IMR-90 (cell line): Measurements from ENCODE around the gene HINT3. TPM values are rescaled to one million over a fixed set of nuclear protein-coding genes. Genes with fewer than 3 reads are reported as not detected.

Source experiments
- ATAC-seq: fragments of 200-7000 bp; cut with Tn5 transposase; 2 replicates; pipeline ENCODE4 v1.9.1; 2020; ENCODE audit warnings: low read depth, mild to moderate bottlenecking, moderate library complexity
- BruUV-seq: library from RNA; stranded (reverse); fragments of 400-500 nt; replicated peaks from 2 replicates; lab custom pipeline; 2021; lab: Mats Ljungman, UMichigan
- CTCF ChIA-PET: fragments of 300-600 bp; formaldehyde crosslinking; extraction: SDS; loops from one replicate; lab custom pipeline; 2021; ENCODE audit warnings: antibody characterized with exemption; lab: Yijun Ruan, JAX
- POLR2A ChIA-PET: fragments of 300-600 bp; sonication (Branson Sonifier 250); formaldehyde crosslinking; loops from one replicate; lab custom pipeline; 2022; ENCODE audit warnings: antibody characterized with exemption; ENCODE audit not compliant: unreplicated experiment; lab: Charles Lee
- DNase-seq: peaks from one replicate; pipeline ENCODE4 v3.0.0; 2013
- H2AFZ ChIP-seq: replicated peaks from 2 replicates; pipeline ENCODE3; 2013; ENCODE audit warnings: low read length, mild to moderate bottlenecking; ENCODE audit not compliant: poor library complexity
- H2AK5ac ChIP-seq: 2 replicates; pipeline ENCODE4 v1.6.1; 2013; ENCODE audit warnings: low read depth, low read length, inconsistent platforms
- H2AK9ac ChIP-seq: replicated peaks from 2 replicates; pipeline ENCODE3; 2013; ENCODE audit warnings: mild to moderate bottlenecking, low read depth, low read length, moderate library complexity; ENCODE audit not compliant: poor library complexity
- H2BK120ac ChIP-seq: 2 replicates; pipeline ENCODE4 v1.6.1; 2013; ENCODE audit warnings: low read depth, low read length, inconsistent platforms
- H2BK15ac ChIP-seq: 3 replicates; pipeline ENCODE4 v1.6.1; 2013; ENCODE audit warnings: low read depth, low read length, inconsistent platforms
- H2BK20ac ChIP-seq: 2 replicates; pipeline ENCODE4 v1.6.1; 2013; ENCODE audit warnings: low read depth, mild to moderate bottlenecking, inconsistent platforms, low read length, moderate library complexity
- H2BK5ac ChIP-seq: 2 replicates; pipeline ENCODE4 v1.6.1; 2013; ENCODE audit warnings: mild to moderate bottlenecking, low read depth, low read length, inconsistent platforms; ENCODE audit not compliant: poor library complexity, severe bottlenecking
- H3K14ac ChIP-seq: replicated peaks from 2 replicates; pipeline ENCODE4 v1.6.1; 2013; ENCODE audit warnings: low read depth, low read length, inconsistent platforms
- H3K18ac ChIP-seq: 2 replicates; pipeline ENCODE4 v1.6.1; 2013; ENCODE audit warnings: low read depth, low read length, control low read depth
- H3K23ac ChIP-seq: 2 replicates; pipeline ENCODE4 v1.6.1; 2013; ENCODE audit warnings: low read depth, low read length, inconsistent platforms
- H3K27ac ChIP-seq: 2 replicates; pipeline ENCODE4 v1.5.1; 2013; ENCODE audit warnings: mild to moderate bottlenecking, control low read depth, low read length; ENCODE audit not compliant: insufficient read depth
- H3K27me3 ChIP-seq: 2 replicates; pipeline ENCODE4 v1.6.1; 2013; ENCODE audit warnings: low read length; ENCODE audit not compliant: control insufficient read depth, insufficient read depth
- H3K36me3 ChIP-seq: 2 replicates; pipeline ENCODE4 v1.6.1; 2013; ENCODE audit warnings: low read length, mixed read lengths; ENCODE audit not compliant: control insufficient read depth, insufficient read depth
- H3K4ac ChIP-seq: 2 replicates; pipeline ENCODE4 v1.6.1; 2013; ENCODE audit warnings: low read depth, low read length, inconsistent platforms
- H3K4me1 ChIP-seq: 2 replicates; pipeline ENCODE4 v1.6.1; 2013; ENCODE audit warnings: low read length, mixed read lengths; ENCODE audit not compliant: control insufficient read depth, insufficient read depth
- H3K4me2 ChIP-seq: 2 replicates; pipeline ENCODE4 v1.6.1; 2013; ENCODE audit warnings: low read depth, mild to moderate bottlenecking, control low read depth, low read length, moderate library complexity
- H3K4me3 ChIP-seq: 2 replicates; pipeline ENCODE4 v1.5.1; 2013; ENCODE audit warnings: low read depth, mild to moderate bottlenecking, control low read depth, low read length, moderate library complexity; ENCODE audit not compliant: insufficient read depth
- H3K56ac ChIP-seq: 2 replicates; pipeline ENCODE4 v1.6.1; 2013; ENCODE audit warnings: low read length, inconsistent platforms; ENCODE audit not compliant: insufficient read depth; ENCODE audit errors: extremely low read depth
- H3K79me1 ChIP-seq, 2 experiments: 2 replicates each; pipeline ENCODE4 v1.6.1; 2013; ENCODE audit warnings: low read length in 2 of 2, inconsistent platforms in 1 of 2, low read depth in 1 of 2
- H3K9ac ChIP-seq: 2 replicates; pipeline ENCODE4 v1.6.1; 2013; ENCODE audit warnings: low read depth, low read length, control low read depth
- H3K9me1 ChIP-seq: 2 replicates; pipeline ENCODE4 v1.6.1; 2013; ENCODE audit warnings: low read length, inconsistent platforms; ENCODE audit not compliant: insufficient read depth
- H3K9me3 ChIP-seq: 2 replicates; pipeline ENCODE4 v1.6.1; 2013; ENCODE audit warnings: low read length; ENCODE audit not compliant: control insufficient read depth, insufficient read depth
- H4K20me1 ChIP-seq: 2 replicates; pipeline ENCODE4 v1.6.1; 2013; ENCODE audit warnings: low read length, inconsistent platforms; ENCODE audit not compliant: insufficient read depth
- H4K5ac ChIP-seq: 2 replicates; pipeline ENCODE4 v1.6.1; 2013; ENCODE audit warnings: mild to moderate bottlenecking, low read depth, low read length, control low read depth
- H4K8ac ChIP-seq, 2 experiments: 2 replicates each; pipeline ENCODE4 v1.6.1; 2013; ENCODE audit warnings: low read depth in 2 of 2, low read length in 2 of 2, control low read depth in 1 of 2, inconsistent platforms in 1 of 2
- H4K91ac ChIP-seq: 2 replicates; pipeline ENCODE4 v1.6.1; 2013; ENCODE audit warnings: low read depth, low read length, inconsistent platforms; ENCODE audit not compliant: insufficient read depth
- BHLHE40 ChIP-seq: fragments of 150-350 bp; IDR thresholded peaks from 2 replicates; pipeline ENCODE4 v1.6.1; 2016; ENCODE audit warnings: mild to moderate bottlenecking, low read depth, low read length
- CEBPB ChIP-seq: IDR thresholded peaks from 2 replicates; pipeline ENCODE4 v1.6.1; 2012; ENCODE audit warnings: low read depth, low read length, improper control_type of control experiment
- CHD1 ChIP-seq: IDR thresholded peaks from 2 replicates; pipeline ENCODE4 v1.6.1; 2012; ENCODE audit warnings: low read depth, low read length, improper control_type of control experiment
- ELK1 ChIP-seq: fragments of 150-350 bp; IDR thresholded peaks from 2 replicates; pipeline ENCODE4 v1.6.1; 2016; ENCODE audit warnings: low read depth, mild to moderate bottlenecking, low read length, moderate library complexity, borderline replicate concordance
- FOS ChIP-seq: fragments of 150-350 bp; IDR thresholded peaks from 2 replicates; pipeline ENCODE4 v1.6.1; 2016; ENCODE audit warnings: low read depth, low read length
- MAFK ChIP-seq: IDR thresholded peaks from 2 replicates; pipeline ENCODE4 v1.6.1; 2012; ENCODE audit warnings: low read depth, low read length, improper control_type of control experiment
- MAZ ChIP-seq: IDR thresholded peaks from 2 replicates; pipeline ENCODE4 v1.6.1; 2012; ENCODE audit warnings: low read depth, mild to moderate bottlenecking, low read length, improper control_type of control experiment, moderate library complexity, borderline replicate concordance
- MXI1 ChIP-seq: IDR thresholded peaks from 2 replicates; pipeline ENCODE4 v1.6.1; 2012; ENCODE audit warnings: low read depth, mild to moderate bottlenecking, low read length, moderate library complexity, borderline replicate concordance
- POLR2A ChIP-seq: IDR thresholded peaks from 2 replicates; pipeline ENCODE4 v1.6.1; 2012; ENCODE audit warnings: mild to moderate bottlenecking, low read depth, low read length
- RAD21 ChIP-seq: IDR thresholded peaks from 2 replicates; pipeline ENCODE4 v1.6.1; 2012; ENCODE audit warnings: low read length, improper control_type of control experiment
- RCOR1 ChIP-seq: IDR thresholded peaks from 2 replicates; pipeline ENCODE4 v1.6.1; 2012; ENCODE audit warnings: mild to moderate bottlenecking, low read length, improper control_type of control experiment; ENCODE audit not compliant: insufficient replicate concordance
- RFX5 ChIP-seq: IDR thresholded peaks from 2 replicates; pipeline ENCODE4 v1.8.0; 2012; ENCODE audit warnings: low read depth, mild to moderate bottlenecking, low read length, moderate library complexity
- SMC3 ChIP-seq: fragments of 150-350 bp; IDR thresholded peaks from 2 replicates; pipeline ENCODE4 v1.6.1; 2016; ENCODE audit warnings: low read depth, mild to moderate bottlenecking, antibody characterized with exemption, low read length, moderate library complexity
- USF2 ChIP-seq: fragments of 150-350 bp; IDR thresholded peaks from 2 replicates; pipeline ENCODE4 v1.6.1; 2017; ENCODE audit warnings: mild to moderate bottlenecking, antibody characterized with exemption, low read length, low read depth
- WGBS, 2 experiments: methylation state at CpG; one replicate each; pipeline versions ENCODE4 v1.1.5 to v1.1.7; 2013; ENCODE audit warnings: missing lambda C conversion rate in 2 of 2; ENCODE audit not compliant: insufficient read length in 1 of 2; ENCODE audit errors: extremely low coverage in 2 of 2; 5-methylcytosine and 5-hydroxymethylcytosine counted together
- dilution Hi-C: fragments of 300-500 bp; cut with HindIII; formaldehyde crosslinking; loops from one replicate; pipeline ENCODE4 v1.14.3; 2018; ENCODE audit warnings: low sequenced_read_pairs; ENCODE audit not compliant: unreplicated experiment
- in situ Hi-C: fragments of 300-500 bp; cut with MboI; formaldehyde crosslinking; loops from 3 replicates; pipeline ENCODE4 v1.14.3; 2019; ENCODE audit warnings: low sequenced_read_pairs, inconsistent platforms, mixed read lengths
- intact Hi-C: fragments of 100-400 bp; cut with micrococcal nuclease; formaldehyde crosslinking; loops from 2 replicates; pipeline ENCODE4 v1.10.0; 2022
- polyA plus RNA-seq, 3 experiments: library from polyadenylated mRNA; depleted of rRNA; stranded (reverse); fragments of >200 nt; gene quantifications; 2 replicates each; pipeline ENCODE4 v1.2.3, GENCODE V29; 2012; ENCODE audit warnings: low replicate concordance in 1 of 3
- total RNA-seq: library from RNA; depleted of rRNA; stranded (reverse); fragments of >200 nt; gene quantifications from 2 replicates; pipeline ENCODE4 v1.2.3, GENCODE V29; 2012

Gene HINT3
- total and polyA plus RNA-seq, 2 of the 4 experiments (the other 2 are of a cell fraction) = 3.4 to 6.5 TPM

- no peak for TF ChIP-seq BHLHE40
Measured at GRCh38 chr6:125924697-125925358, 31.7 kb upstream of the HINT3 start (continued).

- Histone ChIP-seq H2BK5ac (no peak overlapping the region), H2BK15ac (no peak overlapping the region), H3K4ac (no peak overlapping the region), H4K5ac (no peak overlapping the region), H3K9ac (no peak overlapping the region), H3K18ac (no peak overlapping the region), H3K27ac (no peak overlapping the region), H2AFZ (no peak overlapping the region), H3K27me3 (no peaks in the 10 kb centered on the region), H3K36me3 (peaks cover 28% of the 10 kb centered on the region), H3K4me1 (peaks cover 5% of the 10 kb centered on the region; the same call in 1 of the 2 replicates), H4K20me1 (no peaks in the 10 kb centered on the region), H3K4me2 (no peak overlapping the region), H3K9me1 (peaks cover 21% of the 10 kb centered on the region), H2AK9ac (no peak overlapping the region), H3K4me3 (no peak overlapping the region), H3K56ac (no peak overlapping the region), H3K14ac (no peak overlapping the region), H3K79me1 (no peaks in the 10 kb centered on the region), H2BK20ac (no peak overlapping the region), H4K8ac (no peak overlapping the region), H2AK5ac (no peak overlapping the region), H3K9me3 (no peaks in the 10 kb centered on the region), H3K23ac (no peak overlapping the region), H4K91ac (no peak overlapping the region), H2BK120ac (no peak overlapping the region)
- intact Hi-C loops (no loop called here), in situ Hi-C loops (no loop called here), dilution Hi-C loops (no loop called here)
- DNase-seq (peak; percentile 55), ATAC-seq (no peak)
- BruUV-seq = no TSS peak
- WGBS, 2 experiments = no CpG with 5 or more reads among the region's 3 CpGs
- ChIA-PET CTCF (no interaction called here), POLR2A (no interaction called here)
- TF ChIP-seq FOS (no peak), ELK1 (no peak), CHD1 (no peak), RCOR1 (no peak), BHLHE40 (no peak), POLR2A (no peak), SMC3 (no peak), CEBPB (no peak), RFX5 (no peak), MXI1 (no peak), MAFK (no peak), MAZ (no peak), USF2 (no peak), RAD21 (no peak)
Measured at GRCh38 chr6:125926711-125927110, 29.9 kb upstream of the HINT3 start.
